GM19452 (cell line): ENCODE results near the gene ZC3H8.

Experiments used
- ATAC-seq: cut with Tn5 transposase; IDR thresholded peaks from one replicate; pipeline ENCODE4 v1.9.1; 2021; ENCODE audit not compliant: unreplicated experiment

Gene ZC3H8

DNA sequence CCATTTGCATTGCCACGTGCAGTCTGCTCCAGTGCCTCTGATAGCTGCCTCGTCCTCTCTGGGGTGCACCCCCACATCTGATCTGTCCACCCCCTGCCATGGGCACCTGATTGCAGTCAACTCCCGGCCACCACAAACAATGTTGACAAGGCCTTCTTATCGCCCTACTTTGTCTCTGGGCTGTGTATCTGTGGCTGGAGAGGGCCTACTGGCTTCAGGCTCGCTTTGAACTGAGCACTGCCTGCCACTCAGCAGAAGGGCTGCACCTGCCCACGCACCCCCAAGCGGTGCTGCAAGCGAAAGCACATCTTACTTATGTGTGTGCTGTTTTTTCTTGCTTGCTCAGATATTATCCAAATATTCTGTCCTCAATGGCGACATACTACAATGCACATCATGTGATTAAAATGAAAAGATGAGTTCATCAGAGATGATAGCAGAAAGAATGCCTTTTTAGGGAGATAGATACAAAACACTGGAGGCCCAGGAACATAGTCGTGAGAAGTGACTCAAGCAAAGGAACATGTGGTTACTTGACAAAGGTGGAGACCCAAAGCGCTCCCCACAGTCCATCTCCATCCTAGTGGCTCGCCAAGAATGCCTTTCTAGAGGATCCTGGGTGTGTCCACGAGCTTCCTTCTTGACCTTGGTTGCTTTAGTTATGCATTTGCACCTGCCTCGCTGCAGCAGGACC, 87.9 kb downstream of the ZC3H8 start:
- ATAC-seq, result no peak

DNA sequence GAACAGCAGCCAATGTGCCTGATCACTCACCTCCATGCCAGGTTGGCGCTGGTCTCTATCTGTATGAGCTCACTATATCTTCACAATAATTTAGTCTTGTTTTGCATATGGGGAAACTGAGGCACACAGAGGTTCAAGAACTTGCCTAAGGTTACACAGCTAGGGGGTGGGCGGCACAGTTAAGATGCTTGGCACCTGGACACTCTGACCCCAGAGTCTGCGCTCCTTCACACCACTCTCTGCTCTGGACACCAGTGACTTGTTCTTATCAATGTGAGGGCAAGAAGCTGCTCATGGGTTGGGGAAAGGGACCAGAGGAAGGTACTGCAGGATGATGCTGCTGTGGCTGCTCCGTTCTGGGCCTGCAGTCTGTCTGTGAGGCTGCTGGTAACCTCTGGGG, 89.5 kb downstream of the ZC3H8 start:
- no peak for ATAC-seq

- no peak for ATAC-seq
These were observed 90.0 kb downstream of the ZC3H8 start for GRCh38 chr2:112164876-112165275.

DNA sequence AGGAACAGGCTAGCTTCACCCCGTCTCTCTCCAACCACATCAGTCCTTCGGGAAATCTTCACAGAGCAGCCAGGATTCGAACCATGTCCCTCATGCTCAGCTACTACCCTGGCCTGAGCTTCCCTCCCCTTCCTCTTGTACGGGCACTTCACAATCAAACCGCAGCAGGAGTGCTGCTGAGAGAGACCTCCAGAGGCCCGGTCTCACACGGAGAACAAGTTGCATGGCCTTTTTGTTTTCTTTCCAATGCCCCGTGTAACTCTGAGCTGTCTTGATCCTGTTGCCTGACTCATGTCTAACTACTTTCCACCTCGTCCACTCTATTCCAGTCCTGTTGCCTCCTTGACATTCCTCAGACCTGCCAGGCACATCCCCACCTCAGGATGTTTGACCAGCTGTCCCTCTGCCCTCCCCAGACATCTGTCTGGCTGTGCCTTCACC, 91.3 kb downstream of the ZC3H8 start:
- no peak for ATAC-seq

DNA sequence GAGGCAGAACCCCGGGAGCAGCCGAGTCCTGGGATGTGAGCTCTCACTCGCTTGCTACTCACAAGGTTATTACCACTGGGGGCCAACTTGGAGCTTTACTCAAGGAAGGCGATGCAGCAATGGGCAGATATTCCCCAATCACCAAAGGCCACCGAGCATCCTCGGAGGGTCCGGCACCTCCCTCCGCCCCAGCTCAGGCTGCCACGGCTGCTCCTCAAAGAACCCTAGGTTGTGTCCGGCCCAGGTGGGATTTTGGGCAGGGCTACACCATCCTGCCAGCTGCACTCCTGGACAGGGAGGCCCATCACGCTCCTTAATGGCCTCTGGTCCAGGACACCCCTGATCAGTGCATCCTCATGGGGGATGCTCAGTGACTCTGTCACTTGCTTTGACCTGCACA, 91.9 kb downstream of the ZC3H8 start:
- no peak for ATAC-seq

DNA sequence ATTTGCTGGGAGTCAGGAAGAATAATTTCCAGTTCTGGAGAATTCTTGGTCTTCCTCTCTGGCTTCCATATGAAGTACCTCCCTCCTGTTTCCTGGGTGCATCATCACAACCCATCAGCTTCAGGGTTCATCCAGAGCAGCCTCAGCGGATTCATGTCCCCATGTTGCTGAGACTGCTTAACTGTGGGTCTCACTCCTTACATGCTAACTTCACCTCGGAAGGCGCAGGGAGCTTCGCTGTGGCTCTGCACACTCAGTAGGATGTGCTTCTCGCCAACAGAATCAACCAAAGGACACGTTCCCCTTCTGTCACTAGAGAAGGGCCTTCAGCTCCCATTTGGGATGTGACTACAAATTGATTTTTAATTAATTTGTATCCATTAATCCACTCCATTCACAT, 92.5 kb downstream of the ZC3H8 start:
- ATAC-seq, result no peak
